NCI-H2029 (cell line): ENCODE measurements around the gene TMIGD3.
A peak's percentile ranks its signal among the peaks of the same experiment; 100 is the strongest.

Source experiments
- DNase-seq: peaks from one replicate; lab custom pipeline; 2025; lab: John Stamatoyannopoulos, UW

TMIGD3 gene

GRCh38 chr1:111507411-111508201 lies 4.2 kb upstream of the TMIGD3 start:
- DNase-seq: no peak

GRCh38 chr1:111506561-111506960 lies 3.1 kb upstream of the TMIGD3 start:
- DNase-seq: no peak

- DNase-seq: no peak
Measured at GRCh38 chr1:111505641-111506119, 2.2 kb upstream of the TMIGD3 start.

- no peak for DNase-seq
Measured at GRCh38 chr1:111504097-111504496, 664 bp upstream of the TMIGD3 start.

GRCh38 chr1:111501645-111502044 lies 1.8 kb downstream of the TMIGD3 start:
- DNase-seq: no peak

- DNase-seq: no peak
Measured at GRCh38 chr1:111499026-111499785, 4.2 kb downstream of the TMIGD3 start.

- DNase-seq: no peak
Measured at GRCh38 chr1:111497592-111497991, 5.8 kb downstream of the TMIGD3 start.

GRCh38 chr1:111496398-111496797 lies 7.0 kb downstream of the TMIGD3 start:
- no peak for DNase-seq

- no peak for DNase-seq
Measured at GRCh38 chr1:111491070-111491469, 12.4 kb downstream of the TMIGD3 start.

GRCh38 chr1:111490220-111490619 lies 13.2 kb downstream of the TMIGD3 start:
- DNase-seq: no peak

GRCh38 chr1:111489604-111490003 lies 13.8 kb downstream of the TMIGD3 start:
- DNase-seq: no peak

GRCh38 chr1:111488669-111489068 lies 14.8 kb downstream of the TMIGD3 start:
- DNase-seq: no peak

GRCh38 chr1:111487133-111487532 lies 16.3 kb downstream of the TMIGD3 start:
- DNase-seq: no peak

GRCh38 chr1:111486431-111486830 lies 17.0 kb downstream of the TMIGD3 start:
- no peak for DNase-seq

GRCh38 chr1:111484391-111485026 lies 18.9 kb downstream of the TMIGD3 start:
- DNase-seq: no peak

GRCh38 chr1:111483876-111484275 lies 19.6 kb downstream of the TMIGD3 start:
- no peak for DNase-seq

GRCh38 chr1:111483166-111483565 lies 20.3 kb downstream of the TMIGD3 start:
- no peak for DNase-seq

GRCh38 chr1:111481387-111482221 lies 21.8 kb downstream of the TMIGD3 start:
- DNase-seq: peak; percentile 15

- DNase-seq: no peak
Measured at GRCh38 chr1:111480674-111481073, 22.8 kb downstream of the TMIGD3 start.

- no peak for DNase-seq
Measured at GRCh38 chr1:111476761-111477309, 26.6 kb downstream of the TMIGD3 start.

GRCh38 chr1:111476214-111476613 lies 27.2 kb downstream of the TMIGD3 start:
- no peak for DNase-seq

GRCh38 chr1:111475701-111476100 lies 27.7 kb downstream of the TMIGD3 start:
- DNase-seq: no peak
